SH-SY5Y (cell line): ENCODE data around the gene HBG1.

Experiments used
- GATA2 ChIP-seq: IDR thresholded peaks from 2 replicates; pipeline ENCODE4 v1.6.1; 2011; ENCODE audit warnings: mild to moderate bottlenecking, low read depth, low read length
- GATA3 ChIP-seq: IDR thresholded peaks from 2 replicates; pipeline ENCODE4 v1.6.1; 2011; ENCODE audit warnings: low read depth, mild to moderate bottlenecking, low read length, moderate library complexity

DNA sequence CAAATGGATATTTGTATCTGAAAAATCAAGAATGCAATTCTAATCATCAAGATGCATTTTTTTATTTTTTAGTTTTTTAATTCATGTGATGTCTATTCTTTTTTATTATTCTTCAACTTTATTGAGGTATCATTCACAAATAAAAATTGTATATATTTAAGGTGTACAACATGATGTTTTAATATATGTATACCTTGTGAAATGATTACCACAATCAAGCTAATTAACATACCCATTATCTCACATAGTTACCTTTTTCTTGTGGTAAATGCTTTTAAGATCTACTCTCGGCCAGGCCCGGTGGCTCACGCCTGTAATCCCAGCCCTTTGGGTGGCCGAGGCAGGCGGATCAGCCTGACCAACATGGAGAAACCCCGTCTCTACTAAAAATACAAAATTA lies 26.5 kb downstream of the HBG1 start:
- TF ChIP-seq GATA2 = no peak
- TF ChIP-seq GATA3 = no peak
